ENCODE results near the gene RHOG.
"Not testable (repeated sequence)": the region's sequence is repeated elsewhere in the genome, so short reads cannot be mapped to it uniquely, and the experiment has no call there.

The RHOG gene

GRCh38 chr11:3865388-3866193 lies 24.8 kb upstream of the RHOG start:
- DNase-seq: peak; percentile 43
- Histone ChIP-seq H3K36me3 (replicated peaks) (no peaks in the 10 kb centered on the region), H3K4me3 (ENCODE audit: low read depth, low read length) (no peak overlapping the region), H3K27ac (peak overlapping the region; percentile 20), H3K27me3 (replicated peaks) (no peaks in the 10 kb centered on the region)
- in situ Hi-C loops (cut with HindIII; ENCODE audit: low pct_ligation_motif_present, low sequenced_read_pairs): no loop called here
- TF ChIP-seq, protein P1, sequence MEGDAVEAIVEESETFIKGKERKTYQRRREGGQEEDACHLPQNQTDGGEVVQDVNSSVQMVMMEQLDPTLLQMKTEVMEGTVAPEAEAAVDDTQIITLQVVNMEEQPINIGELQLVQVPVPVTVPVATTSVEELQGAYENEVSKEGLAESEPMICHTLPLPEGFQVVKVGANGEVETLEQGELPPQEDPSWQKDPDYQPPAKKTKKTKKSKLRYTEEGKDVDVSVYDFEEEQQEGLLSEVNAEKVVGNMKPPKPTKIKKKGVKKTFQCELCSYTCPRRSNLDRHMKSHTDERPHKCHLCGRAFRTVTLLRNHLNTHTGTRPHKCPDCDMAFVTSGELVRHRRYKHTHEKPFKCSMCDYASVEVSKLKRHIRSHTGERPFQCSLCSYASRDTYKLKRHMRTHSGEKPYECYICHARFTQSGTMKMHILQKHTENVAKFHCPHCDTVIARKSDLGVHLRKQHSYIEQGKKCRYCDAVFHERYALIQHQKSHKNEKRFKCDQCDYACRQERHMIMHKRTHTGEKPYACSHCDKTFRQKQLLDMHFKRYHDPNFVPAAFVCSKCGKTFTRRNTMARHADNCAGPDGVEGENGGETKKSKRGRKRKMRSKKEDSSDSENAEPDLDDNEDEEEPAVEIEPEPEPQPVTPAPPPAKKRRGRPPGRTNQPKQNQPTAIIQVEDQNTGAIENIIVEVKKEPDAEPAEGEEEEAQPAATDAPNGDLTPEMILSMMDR (IDR thresholded peaks at IDR 0.05; ENCODE audit: low read depth, low read length, missing control alignments): no peak

DNA sequence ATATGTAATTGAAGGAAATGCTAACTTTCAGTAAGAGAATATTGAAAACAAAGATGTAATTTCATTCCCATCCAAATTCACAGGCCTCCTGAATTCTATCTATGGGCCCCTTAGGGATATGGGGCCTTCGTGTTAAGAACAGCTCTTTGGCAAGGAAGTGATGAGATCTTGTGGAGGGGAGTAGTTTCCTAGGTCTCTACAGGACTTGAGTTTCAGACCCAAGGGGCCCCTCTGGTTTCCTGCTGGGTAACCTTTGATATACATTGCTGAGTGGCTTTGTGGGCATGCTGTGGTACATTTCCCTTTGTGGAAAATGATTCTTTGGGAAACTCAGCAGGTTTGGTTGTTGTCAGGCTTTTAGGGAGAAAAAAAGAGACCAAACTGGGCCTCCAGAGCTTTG lies 20.9 kb upstream of the RHOG start:
- in situ Hi-C loops (cut with HindIII; ENCODE audit: low pct_ligation_motif_present, low sequenced_read_pairs): no loop called here
- no peak overlapping the region for H3K27ac ChIP-seq
- H3K4me3 ChIP-seq (ENCODE audit: low read depth, low read length): no peak overlapping the region

GRCh38 chr11:3860898-3861393 lies 20.2 kb upstream of the RHOG start:
- H3K4me3 ChIP-seq (ENCODE audit: low read depth, low read length); in situ Hi-C loops (cut with HindIII; ENCODE audit: low pct_ligation_motif_present, low sequenced_read_pairs); H3K27me3 ChIP-seq (replicated peaks); H3K27ac ChIP-seq; H3K36me3 ChIP-seq (replicated peaks); DNase-seq: not testable (repeated sequence)

More for the DNA sequence above, 20.9 kb upstream of the RHOG start:
- no peak for DNase-seq
- no peaks in the 10 kb centered on the region for H3K36me3 ChIP-seq (replicated peaks)
- TF ChIP-seq, protein P1 (IDR thresholded peaks at IDR 0.05; ENCODE audit: low read depth, low read length, missing control alignments): no peak
- no peaks in the 10 kb centered on the region for H3K27me3 ChIP-seq (replicated peaks)

- Histone ChIP-seq H3K36me3 (replicated peaks) (no peaks in the 10 kb centered on the region), H3K27ac (no peak overlapping the region), H3K4me3 (ENCODE audit: low read depth, low read length) (no peak overlapping the region), H3K27me3 (replicated peaks) (no peaks in the 10 kb centered on the region)
- in situ Hi-C loops (cut with HindIII; ENCODE audit: low pct_ligation_motif_present, low sequenced_read_pairs): no loop called here
- TF ChIP-seq, protein P1 (IDR thresholded peaks at IDR 0.05; ENCODE audit: low read depth, low read length, missing control alignments): no peak
- no peak for DNase-seq
Measured at GRCh38 chr11:3860375-3860774, 19.6 kb upstream of the RHOG start.

- H3K27me3 ChIP-seq (replicated peaks): no peaks in the 10 kb centered on the region
- no peak overlapping the region for H3K27ac ChIP-seq
- H3K4me3 ChIP-seq (ENCODE audit: low read depth, low read length): no peak overlapping the region
- in situ Hi-C loops (cut with HindIII; ENCODE audit: low pct_ligation_motif_present, low sequenced_read_pairs): no loop called here
- TF ChIP-seq, protein P1 (IDR thresholded peaks at IDR 0.05; ENCODE audit: low read depth, low read length, missing control alignments): no peak
- DNase-seq: no peak
- H3K36me3 ChIP-seq (replicated peaks): no peaks in the 10 kb centered on the region
Measured at GRCh38 chr11:3859373-3859881, 18.7 kb upstream of the RHOG start.

DNA sequence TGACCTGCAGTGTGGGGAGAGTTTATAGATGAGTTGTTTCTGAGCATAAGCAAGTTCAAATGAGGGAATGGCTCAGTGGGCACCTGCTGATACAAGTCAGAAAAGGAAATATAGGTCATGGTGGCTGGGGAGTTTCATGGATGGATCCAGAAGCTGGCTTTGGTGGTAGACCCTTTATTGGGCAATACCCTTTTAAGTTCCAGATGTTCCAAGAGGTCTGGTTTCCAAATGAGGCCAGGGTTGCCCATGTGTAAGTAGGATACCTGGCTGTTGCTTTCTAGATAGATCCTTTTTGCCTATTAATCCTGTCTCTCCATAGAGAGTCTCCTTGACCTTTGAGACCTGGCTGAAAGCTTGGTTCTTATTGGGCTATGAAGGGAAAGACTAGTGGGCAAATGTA lies 16.9 kb upstream of the RHOG start:
- TF ChIP-seq, protein P1 (IDR thresholded peaks at IDR 0.05; ENCODE audit: low read depth, low read length, missing control alignments): no peak
- Histone ChIP-seq H3K4me3 (ENCODE audit: low read depth, low read length) (no peak overlapping the region), H3K36me3 (replicated peaks) (no peaks in the 10 kb centered on the region), H3K27me3 (replicated peaks) (no peaks in the 10 kb centered on the region), H3K27ac (no peak overlapping the region)
- DNase-seq: no peak
- in situ Hi-C loops (cut with HindIII; ENCODE audit: low pct_ligation_motif_present, low sequenced_read_pairs): no loop called here
